ENCODE data around the gene KLF3. TPM values are rescaled to one million over a fixed set of nuclear protein-coding genes. Genes with fewer than 3 reads are reported as not detected.

Gene KLF3
- total and polyA plus RNA-seq, 9 of the 15 experiments (the other 6 are each of a cell fraction or from before 2014, with no cell fraction given): 9.9 to 47.2 (median 18.1) TPM

- no peak for TF ChIP-seq ZSCAN32 (CRISPR knock-in tag; IDR thresholded peaks at IDR 0.05)
- TF ChIP-seq ZNF384 (IDR thresholded peaks at IDR 0.05; ENCODE audit: low read depth, low read length): no peak
- TF ChIP-seq, protein P1, sequence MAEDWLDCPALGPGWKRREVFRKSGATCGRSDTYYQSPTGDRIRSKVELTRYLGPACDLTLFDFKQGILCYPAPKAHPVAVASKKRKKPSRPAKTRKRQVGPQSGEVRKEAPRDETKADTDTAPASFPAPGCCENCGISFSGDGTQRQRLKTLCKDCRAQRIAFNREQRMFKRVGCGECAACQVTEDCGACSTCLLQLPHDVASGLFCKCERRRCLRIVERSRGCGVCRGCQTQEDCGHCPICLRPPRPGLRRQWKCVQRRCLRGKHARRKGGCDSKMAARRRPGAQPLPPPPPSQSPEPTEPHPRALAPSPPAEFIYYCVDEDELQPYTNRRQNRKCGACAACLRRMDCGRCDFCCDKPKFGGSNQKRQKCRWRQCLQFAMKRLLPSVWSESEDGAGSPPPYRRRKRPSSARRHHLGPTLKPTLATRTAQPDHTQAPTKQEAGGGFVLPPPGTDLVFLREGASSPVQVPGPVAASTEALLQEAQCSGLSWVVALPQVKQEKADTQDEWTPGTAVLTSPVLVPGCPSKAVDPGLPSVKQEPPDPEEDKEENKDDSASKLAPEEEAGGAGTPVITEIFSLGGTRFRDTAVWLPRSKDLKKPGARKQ (CRISPR knock-in tag; IDR thresholded peaks at IDR 0.05): no peak
- TF ChIP-seq, protein P2, sequence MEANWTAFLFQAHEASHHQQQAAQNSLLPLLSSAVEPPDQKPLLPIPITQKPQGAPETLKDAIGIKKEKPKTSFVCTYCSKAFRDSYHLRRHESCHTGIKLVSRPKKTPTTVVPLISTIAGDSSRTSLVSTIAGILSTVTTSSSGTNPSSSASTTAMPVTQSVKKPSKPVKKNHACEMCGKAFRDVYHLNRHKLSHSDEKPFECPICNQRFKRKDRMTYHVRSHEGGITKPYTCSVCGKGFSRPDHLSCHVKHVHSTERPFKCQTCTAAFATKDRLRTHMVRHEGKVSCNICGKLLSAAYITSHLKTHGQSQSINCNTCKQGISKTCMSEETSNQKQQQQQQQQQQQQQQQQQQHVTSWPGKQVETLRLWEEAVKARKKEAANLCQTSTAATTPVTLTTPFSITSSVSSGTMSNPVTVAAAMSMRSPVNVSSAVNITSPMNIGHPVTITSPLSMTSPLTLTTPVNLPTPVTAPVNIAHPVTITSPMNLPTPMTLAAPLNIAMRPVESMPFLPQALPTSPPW (CRISPR knock-in tag; IDR thresholded peaks at IDR 0.05): peak; percentile 90
- TF ChIP-seq ELF2 (CRISPR knock-in tag; IDR thresholded peaks at IDR 0.05): no peak
- no peak for TF ChIP-seq ZNF277 (CRISPR knock-in tag; IDR thresholded peaks at IDR 0.05; ENCODE audit: borderline replicate concordance)
- no peak for TF ChIP-seq RFX5 (IDR thresholded peaks at IDR 0.05; ENCODE audit: low read depth, low read length)
- TF ChIP-seq MEIS2 (IDR thresholded peaks at IDR 0.05; ENCODE audit: partially characterized antibody): no peak
- TF ChIP-seq HNRNPUL1 (IDR thresholded peaks at IDR 0.05; ENCODE audit: low read length): no peak
- no peak for TF ChIP-seq SRSF1 (IDR thresholded peaks at IDR 0.05; ENCODE audit: low read depth, low read length)
- TF ChIP-seq CUX1 (CRISPR knock-in tag; IDR thresholded peaks at IDR 0.05): no peak
- no peak for TF ChIP-seq CTBP1 (IDR thresholded peaks at IDR 0.05; ENCODE audit: borderline replicate concordance)
- no peak for TF ChIP-seq FUS (optimal IDR thresholded peaks at IDR 0.05; ENCODE audit: low read depth, low read length)
- TF ChIP-seq POLR2AphosphoS5 (IDR thresholded peaks at IDR 0.05; ENCODE audit: control insufficient read depth, insufficient read depth, low read depth, low read length): peak; percentile 58
- no peak for TF ChIP-seq CSDE1 (IDR thresholded peaks at IDR 0.05)
- peak in 1 of 2 experiments; percentile 23; a peak in 1 of 4 replicates for TF ChIP-seq KDM4B (IDR thresholded peaks at IDR 0.05; ENCODE audit: borderline replicate concordance in 2 of 2, low read depth in 1 of 2)
- no peak for TF ChIP-seq CREBBP (IDR thresholded peaks at IDR 0.05; ENCODE audit: low read depth, low read length)
- TF ChIP-seq ZNF780A (CRISPR knock-in tag; IDR thresholded peaks at IDR 0.05): no peak
- TF ChIP-seq EZH2 (IDR thresholded peaks at IDR 0.05; ENCODE audit: borderline replicate concordance, low read depth, low read length): no peak
These were observed 855 bp downstream of the KLF3 start (continued) for GRCh38 chr4:38664706-38665401.

All from K562 (cell line).